Activated gamma-delta T cell (primary cell): ENCODE data around the gene SLC4A8.
"Not testable (repeated sequence)": the region's sequence is repeated elsewhere in the genome, so short reads cannot be mapped to it uniquely, and the experiment has no call there.

Experiments
- DNase-seq: peaks from one replicate; lab custom pipeline; 2025; lab: John Stamatoyannopoulos, UW

Gene SLC4A8

DNA sequence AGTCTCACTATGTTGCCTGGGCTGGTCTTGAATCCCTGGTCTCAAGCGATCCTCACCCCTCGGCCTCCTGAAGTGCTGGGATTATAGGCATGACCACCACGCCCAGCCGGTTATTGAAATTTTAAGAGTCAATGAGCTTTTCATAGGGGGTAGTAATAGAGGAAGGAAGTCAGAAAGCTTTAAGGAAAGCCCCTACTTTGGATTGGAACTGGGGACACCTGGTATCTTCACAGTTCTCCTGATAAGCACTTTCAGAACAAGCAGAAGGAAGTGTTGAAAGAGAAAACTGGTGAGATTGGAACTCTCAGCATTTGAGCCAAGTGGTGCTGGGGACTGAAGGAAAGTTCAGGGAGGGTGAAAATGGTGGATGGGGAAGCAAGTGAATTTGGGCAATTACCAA is 5.1 kb downstream of the SLC4A8 start:
- DNase-seq: no peak

DNA sequence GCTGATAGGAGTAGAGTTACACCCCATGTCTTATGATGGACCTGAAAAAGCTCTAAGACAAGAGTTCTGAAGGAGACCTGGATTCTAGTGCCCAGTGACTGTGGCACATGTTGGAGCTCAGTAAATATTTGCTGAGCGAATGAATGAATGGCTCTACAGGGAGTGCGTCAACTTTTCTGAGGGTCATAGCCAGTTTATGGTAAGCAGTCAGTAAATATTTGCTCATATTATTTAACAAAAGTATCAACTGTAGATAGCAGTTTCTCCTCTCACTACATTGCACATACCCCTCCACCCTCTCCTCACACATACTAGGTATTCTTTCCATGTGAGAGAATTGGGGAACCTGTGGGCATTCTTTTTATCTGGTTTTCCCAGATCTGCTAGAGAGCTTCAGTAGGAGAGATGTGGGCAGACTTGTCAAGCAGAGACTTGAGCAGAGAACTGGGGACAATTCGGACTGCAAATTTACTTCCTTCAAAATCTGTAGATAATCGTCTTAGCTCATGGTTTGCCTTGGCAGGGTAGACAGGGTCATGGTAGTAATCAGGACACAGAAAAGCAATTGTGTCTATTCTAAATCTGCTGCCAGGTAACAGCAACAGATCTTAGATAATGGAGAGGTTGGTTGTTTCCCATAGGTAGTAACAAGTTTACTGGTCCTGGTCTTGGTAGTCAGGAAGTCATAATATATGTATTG is 5.7 kb downstream of the SLC4A8 start:
- DNase-seq: no peak

DNA sequence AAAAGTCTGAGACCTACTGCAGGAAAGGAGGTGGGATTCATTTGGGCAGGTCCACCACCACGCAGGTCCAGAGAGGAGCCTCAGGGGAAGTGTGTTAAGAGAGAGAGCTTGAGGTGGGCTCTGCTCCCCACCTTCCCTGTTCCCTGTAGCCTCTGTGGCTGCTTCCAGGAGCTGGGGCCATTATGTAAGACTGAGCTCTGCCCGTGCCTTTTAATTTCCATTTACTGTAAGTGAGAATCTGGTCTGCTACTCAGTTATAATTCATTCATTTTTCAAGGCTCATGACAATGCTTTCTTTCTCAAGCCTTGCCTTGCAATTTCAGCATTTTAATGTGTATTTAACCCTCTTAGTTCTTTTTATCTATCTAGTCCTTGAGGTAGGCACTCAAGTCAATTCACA is 8.3 kb downstream of the SLC4A8 start:
- DNase-seq: no peak

DNA sequence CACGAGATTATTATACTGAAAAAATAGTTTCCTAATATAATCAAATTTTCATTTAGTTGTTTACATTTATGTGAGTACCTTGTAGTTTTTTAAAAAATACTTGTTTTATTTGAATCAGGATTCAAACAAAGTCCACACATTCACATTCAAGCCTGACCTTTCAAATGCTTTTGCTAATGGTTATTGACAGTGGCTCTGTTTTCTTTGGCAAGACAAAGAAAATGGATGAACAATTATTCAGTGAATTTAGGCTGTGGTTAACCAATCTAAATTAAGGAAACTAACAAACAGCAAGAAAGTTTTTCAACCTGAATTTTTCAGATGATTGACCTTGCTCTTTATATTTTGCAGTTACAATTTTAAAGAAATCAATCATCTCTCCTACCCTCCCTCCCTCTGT is 9.7 kb downstream of the SLC4A8 start:
- no peak for DNase-seq

DNA sequence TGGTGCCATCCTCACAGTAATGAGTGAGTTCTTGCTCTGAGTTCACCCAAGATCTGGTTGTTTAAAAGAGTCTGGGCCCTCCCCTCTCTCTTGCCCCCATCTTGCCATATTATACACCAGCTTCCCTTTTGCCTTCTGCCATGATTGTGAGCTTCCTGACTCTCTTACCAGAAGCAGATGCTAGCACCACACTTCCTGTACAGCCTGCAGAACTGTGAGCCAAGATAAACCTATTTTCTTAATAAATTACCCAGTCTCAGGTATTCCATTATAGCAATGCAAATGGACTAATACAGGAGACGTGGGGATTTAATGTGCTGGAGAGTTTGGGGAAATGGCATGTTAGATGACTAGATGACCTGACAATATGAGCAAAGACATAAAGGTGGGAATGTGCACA is 12.8 kb downstream of the SLC4A8 start:
- DNase-seq: no peak

DNA sequence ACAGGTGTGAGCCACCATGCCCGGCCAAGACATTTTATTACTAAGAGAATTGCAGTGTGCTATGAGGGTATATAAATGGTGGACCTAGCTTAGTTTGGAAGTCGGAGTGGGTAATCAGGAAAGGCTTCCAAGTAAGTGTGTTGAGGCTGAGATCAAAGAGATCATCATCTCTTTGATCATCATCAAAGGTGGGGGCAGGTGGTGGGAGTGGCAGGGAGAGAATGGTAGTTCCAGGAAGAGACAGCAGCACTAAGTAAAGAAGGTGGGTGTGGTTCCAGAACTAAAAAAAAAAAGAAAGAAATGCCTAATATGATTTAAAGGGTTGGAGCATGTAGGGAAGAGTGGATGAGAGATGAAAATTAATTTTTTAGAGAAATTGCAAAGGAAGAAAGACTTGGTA is 14.7 kb downstream of the SLC4A8 start:
- no peak for DNase-seq

DNA sequence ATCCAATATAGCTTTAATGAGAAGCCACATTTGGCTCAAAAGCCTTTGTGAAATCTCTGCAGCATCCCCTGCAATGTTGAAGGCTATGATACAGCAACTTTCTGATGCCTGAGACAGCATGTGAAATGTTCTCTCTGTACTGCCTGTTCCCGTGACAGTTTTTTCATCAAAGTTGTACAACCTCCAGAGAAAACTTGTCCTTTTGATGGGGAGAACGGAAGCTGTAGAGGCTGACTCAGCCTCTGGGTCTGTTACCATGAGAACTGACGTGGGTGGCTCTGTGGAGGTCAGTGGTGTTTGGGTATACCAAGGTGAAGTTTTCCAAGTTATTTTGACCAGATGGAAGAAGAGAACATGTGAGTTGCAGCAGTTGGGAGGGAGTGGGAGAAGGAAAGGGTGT is 17.0 kb downstream of the SLC4A8 start:
- DNase-seq: no peak

DNA sequence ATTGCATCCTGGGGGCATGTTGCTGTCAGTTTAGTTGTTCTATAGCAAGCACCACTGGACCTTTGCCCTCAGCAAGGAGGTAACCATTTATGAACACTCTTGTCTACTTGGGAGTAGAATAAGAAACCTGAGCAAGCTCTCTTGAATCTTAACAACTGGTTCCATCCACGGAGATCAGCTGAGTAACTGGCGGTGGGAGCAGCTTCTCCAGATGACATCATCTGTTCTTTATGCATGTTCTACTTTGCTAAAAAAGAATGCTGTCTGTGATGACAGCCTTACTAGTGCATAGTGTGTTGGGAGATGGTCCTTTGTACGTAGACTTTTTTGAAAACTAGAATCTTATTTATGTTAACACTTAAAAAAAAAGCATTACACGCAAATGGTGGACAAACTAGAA is 17.7 kb downstream of the SLC4A8 start:
- no peak for DNase-seq

DNA sequence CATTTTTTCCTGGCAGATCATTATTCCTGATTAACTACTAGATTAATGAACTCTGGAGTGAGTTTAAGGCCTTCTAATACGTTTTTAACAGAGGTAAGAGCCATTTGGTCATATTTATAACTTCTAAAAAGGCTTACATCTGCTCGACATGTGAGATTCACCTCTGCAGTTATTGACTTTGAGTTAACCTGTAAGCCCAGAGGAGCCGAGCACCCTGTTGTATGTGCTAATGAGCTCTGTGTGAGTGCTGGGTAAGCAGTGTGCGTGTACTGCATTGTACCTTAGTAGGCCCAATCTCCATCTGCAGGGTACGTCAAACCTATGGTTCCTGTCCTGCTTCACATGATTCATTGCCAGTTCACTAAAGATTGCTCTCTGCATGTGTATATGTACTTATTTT is 18.9 kb downstream of the SLC4A8 start:
- DNase-seq: no peak

DNA sequence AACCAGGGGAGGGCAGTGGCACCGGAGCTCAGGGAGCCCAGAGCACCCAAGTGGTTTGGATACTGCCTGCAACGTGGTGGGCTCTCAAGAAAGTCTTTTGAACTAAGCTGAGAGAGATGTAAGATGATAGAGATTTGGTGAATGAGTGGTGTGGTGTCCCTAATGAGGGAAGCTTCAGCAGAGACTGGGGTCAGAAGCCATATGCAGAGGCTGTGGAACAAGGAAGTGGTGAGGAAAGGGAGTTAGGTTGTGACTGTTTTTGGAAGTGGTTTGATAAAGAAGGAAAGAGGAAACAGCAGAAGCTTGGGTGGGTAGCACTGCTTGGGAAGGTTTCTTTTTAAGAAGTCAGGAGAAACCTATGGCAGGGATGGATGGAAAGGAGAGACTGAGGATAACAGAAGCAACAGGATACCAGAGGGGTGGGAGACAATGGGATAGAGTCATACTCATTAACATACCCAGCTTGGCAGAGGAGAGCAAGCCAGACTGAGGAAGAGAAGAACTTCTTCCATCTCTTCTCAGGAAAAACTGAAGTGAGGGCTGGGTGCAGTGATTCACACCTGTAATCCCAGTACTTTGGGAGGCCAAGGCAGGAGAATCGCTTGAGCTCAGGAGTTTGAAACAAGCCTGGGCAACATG is 24.1 kb downstream of the SLC4A8 start:
- DNase-seq: no peak

DNA sequence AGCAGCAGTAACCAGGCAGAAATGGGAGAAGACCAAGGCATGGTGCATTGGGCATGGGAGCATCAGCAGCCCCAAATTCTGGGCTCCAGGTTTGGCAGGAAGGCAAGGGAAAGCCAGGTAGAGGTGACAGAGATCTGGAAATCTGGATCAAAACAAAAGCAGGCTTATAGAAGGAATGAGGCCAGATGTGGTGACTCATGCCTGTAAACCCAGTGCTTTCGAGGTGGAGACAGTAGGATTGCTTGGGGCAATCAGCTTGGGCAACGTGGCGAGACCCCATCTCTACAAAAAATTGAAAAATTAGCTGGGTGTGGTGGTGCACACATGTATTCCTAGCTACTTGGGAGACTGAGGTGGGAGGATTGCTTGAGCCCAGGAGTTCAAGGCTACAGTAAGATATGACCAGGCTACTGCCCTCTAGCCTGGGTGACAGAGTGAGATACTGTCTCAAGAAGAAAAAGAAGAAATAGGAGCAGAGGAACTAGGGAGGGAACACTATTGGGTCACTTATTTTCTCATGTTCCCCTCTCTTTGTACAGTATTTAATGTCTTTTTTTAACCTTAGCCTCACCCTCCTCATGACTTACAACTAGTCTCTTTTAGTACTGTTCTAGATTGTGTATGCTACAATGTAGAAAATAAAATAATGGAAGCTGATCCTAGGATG is 25.1 kb downstream of the SLC4A8 start:
- DNase-seq: no peak

DNA sequence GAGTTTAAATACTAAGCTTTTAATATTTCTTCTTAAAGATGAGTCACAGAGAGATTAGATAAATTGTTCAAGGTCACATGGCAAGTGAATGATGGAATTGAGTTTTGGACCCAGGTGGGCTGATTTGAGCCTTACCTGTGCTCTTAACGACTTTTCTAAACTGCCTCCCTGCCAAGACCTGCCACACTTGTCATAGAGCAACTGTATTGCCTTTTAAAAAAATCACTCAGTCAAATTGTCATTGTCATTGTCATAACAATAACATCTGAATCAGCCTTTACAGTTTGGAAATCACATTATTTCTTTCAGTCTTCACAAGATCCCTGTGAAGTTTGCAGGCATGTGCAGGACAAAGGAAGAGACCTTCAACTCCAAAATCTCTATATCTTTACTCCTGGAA is 25.7 kb downstream of the SLC4A8 start:
- no peak for DNase-seq

DNA sequence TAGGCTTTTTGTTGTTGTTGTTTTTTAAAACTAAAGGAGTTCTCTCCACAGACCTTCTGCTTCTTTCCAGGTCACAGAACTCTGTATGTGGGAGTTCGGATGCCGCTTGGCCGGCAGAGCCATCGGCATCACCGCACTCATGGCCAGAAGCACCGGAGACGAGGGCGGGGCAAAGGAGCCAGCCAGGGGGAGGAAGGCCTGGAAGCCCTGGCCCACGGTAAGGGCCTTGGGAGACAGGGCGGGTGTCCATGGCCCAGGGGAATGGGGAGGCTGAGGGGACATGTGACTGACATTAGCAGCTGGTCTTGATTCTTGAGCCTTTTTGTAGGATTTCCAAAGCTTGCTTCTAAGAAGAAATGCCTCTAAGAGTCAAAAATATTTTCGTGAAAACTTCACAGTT is 26.2 kb downstream of the SLC4A8 start:
- DNase-seq: no peak

DNA sequence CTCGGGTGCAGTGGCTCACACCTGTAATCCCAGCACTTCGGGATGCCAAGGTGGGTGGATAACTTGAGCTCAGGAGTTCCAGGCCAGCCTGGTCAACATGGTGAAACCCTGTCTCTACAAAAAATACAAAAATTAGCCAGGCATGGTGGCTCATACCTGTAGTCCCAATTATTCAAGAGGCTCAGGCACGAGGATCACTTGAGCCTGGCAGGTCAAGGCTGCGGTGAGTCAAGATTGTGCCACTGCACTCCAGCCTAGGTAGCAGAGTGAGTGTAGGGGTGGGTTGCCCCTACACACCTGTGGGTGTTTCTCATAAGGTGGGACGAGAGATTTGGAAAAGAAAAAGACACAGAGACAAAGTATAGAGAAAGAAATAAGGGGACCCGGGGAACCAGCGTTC is 29.4 kb downstream of the SLC4A8 start:
- DNase-seq: not testable (repeated sequence)

DNA sequence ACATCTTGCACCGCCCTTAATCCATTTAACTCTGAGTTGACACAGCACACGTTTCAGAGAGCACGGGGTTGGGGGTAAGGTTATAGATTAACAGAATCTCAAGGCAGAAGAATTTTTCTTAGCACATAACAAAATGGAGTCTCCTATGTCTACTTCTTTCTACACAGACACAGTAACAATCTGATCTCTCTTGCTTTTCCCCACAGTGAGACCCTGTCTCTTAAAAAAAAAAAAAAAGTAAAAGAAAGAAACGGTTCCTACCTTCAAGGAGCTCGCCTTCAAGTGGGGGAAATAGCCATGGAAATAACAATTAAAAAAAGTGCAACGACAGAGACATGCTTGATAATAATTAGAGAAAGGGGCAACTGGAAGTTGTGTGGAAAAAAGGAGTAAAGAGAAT is 30.4 kb downstream of the SLC4A8 start:
- not testable (repeated sequence) for DNase-seq

DNA sequence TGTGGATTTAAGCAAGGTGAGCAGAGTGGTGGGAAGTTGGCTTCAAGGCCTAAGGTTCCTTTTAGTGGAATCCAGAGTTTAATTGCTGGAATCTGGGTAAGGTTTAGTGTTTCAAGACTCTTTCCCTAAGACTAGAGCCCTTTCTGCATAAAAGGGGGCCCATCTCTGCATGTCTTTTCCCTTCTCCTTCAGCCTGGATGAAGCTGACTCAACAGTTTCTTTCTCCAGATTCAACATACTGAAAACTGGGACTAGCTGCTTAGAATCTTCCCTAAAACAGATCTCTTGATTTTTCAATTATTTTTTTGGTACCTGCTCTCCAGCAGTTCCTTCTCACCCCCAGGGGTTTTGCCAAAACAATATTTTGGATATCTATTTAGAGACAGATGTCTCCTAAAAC is 34.0 kb downstream of the SLC4A8 start:
- no peak for DNase-seq

DNA sequence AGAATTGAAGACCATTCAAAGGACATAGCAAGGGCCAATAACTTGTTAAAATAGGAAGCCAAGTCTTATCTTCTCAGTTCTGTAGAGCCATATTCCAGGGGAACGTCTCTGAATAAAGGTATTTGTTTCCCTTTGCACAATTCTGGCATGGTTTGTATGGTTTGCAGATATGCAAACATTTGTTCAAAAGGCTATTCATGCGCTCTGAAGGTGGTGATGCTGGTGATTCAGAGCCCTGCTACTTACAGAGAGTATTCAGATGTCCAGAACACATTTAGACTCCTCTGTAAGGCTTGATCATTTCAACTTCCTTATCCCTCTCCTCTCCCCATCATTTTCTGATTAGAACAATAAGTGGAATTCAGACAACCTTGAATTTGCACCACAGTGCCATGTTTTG is 35.9 kb downstream of the SLC4A8 start:
- no peak for DNase-seq

DNA sequence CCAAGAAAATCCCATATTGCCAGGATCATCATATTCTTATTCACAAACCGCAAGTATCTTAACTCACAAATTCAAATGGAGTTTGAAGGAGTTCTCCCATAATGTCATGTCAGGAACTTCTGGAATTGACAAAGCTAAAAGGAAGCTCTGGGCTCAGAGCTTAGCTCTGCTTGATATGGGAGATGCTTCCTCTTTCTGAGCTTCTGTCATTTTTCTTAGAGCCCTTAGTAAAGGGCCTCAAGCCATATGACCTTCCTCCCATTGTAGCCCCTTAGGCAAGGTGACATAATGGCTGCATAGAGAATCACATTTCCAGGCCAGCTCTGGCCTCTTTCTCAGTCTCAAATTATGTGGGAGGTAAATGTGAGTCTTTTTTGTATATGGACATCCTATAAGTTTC is 40.9 kb downstream of the SLC4A8 start:
- no peak for DNase-seq

DNA sequence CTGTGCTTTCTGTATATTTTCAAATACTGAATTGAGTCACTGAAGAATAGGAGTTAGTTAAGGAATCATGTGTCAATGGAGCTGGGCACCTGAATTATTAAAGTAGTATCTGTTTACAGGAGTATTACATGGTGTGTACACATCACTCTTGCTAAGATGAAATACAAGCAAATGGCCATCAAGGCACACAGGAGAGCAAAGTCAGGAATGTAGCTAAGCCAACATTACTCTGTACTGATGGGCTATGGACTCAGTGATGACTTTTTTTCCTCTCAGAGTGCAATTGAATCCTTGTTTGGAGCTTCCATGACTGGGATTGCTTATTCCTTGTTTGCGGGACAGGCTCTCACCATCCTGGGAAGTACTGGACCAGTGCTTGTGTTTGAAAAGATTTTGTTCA is 45.5 kb downstream of the SLC4A8 start:
- DNase-seq: no peak

DNA sequence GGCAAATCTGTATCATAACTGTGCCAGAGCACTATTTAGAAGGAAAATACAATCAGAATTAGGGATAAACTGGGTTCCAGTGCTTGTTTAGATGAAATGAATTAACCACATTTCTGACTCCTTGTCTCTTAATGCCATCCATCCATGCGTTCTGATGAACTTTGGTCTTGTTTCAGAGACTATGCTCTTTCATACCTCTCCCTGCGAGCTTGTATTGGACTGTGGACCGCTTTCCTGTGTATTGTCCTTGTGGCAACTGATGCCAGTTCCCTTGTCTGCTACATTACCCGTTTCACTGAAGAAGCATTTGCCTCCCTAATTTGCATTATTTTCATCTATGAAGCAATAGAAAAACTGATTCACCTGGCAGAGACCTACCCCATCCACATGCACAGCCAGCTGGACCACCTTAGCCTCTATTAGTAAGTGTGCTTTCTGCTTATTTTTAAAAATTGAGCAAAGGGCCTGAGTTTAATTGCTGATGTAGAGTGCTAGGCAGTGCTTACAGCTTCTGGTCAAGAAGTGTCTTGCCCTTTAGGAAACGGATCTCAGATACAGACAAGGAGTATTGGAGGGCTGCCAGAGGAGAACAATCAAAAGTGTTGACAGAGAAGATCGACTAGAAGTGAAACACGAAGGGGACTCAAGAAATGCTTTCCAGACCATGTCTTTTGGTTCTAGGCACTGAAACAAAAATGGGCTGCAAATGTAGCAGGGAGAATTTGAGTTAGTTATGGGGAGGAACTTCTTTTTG is 46.7 kb downstream of the SLC4A8 start:
- no peak for DNase-seq

DNA sequence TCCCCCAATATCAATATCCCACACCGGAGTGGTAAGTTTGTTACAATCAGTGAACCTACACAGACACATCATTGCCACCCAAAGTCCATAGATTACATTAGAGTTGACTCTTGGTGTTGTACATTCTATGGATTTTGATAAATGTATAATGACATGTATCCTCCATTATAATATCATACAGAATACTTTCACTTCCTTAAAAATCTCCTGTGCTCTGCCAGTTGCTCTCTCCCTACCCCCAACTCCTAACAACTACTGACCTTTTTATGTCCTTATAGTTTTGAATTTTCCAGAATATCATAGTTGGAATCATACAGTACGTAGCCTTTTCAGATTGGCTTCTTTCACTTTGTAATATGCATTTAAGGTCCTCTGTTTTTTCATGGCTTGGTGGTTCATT is 48.4 kb downstream of the SLC4A8 start:
- no peak for DNase-seq

DNA sequence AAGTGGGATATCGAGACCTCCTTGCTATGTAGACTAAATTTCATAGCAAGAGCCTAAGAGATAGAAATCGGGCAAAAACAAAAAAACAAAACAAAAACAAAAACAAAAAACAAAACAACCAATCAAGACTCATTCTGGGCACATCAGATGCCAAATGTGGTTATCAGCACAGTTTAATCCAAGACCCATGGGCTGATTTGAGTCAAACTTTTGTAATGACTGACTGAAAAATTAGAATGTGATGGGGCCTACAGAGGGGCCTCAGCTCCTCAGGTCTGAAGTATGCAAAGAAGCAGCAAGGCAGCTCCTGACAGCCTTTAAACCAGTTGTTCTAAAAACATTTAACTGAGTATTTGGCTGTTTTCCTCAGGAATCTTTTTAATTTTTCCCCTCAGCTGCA is 49.3 kb downstream of the SLC4A8 start:
- no peak for DNase-seq

DNA sequence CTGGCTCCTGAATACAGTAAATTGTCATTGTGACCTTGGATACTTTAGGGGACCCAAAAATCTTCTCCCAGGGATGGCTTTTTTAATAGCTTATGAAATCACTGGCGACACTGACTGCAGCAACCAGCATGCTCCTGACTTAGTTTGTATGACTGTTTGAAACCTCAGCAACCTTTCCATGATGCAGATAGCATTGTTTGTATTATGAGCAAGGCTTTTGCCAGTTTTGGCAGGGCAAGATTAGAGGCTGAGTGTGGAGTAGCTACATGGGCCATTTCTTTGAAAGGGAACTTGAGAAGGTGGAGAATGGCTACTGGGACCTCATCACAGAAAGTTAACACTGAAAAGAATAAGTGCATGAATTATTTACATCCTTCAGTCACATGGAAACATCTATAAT is 50.9 kb downstream of the SLC4A8 start:
- no peak for DNase-seq
